Endodermal cell (in vitro differentiated cells): ENCODE results near the gene PRKCB. TPM values are rescaled to one million over a fixed set of nuclear protein-coding genes. Genes with fewer than 3 reads are reported as not detected.

Experiments
- DNase-seq: peaks from one replicate; pipeline ENCODE4 v3.0.0-alpha.2; 2017
- H3K27ac ChIP-seq: 2 replicates; pipeline ENCODE4 v1.5.1; 2013; ENCODE audit warnings: mild to moderate bottlenecking, low read depth, low read length, moderate library complexity
- H3K27me3 ChIP-seq: 2 replicates; pipeline ENCODE4 v1.6.1; 2013; ENCODE audit warnings: mild to moderate bottlenecking, low read length, moderate library complexity; ENCODE audit not compliant: insufficient read depth, control insufficient read depth, poor library complexity, severe bottlenecking
- H3K36me3 ChIP-seq: 2 replicates; pipeline ENCODE4 v1.7.0; 2013; ENCODE audit warnings: mild to moderate bottlenecking, low read length, moderate library complexity; ENCODE audit not compliant: control insufficient read depth, insufficient read depth
- H3K4me1 ChIP-seq: one replicate; pipeline ENCODE4 v1.7.0; 2013; ENCODE audit warnings: low read length; ENCODE audit not compliant: control insufficient read depth, insufficient read depth
- H3K4me3 ChIP-seq: 2 replicates; pipeline ENCODE4 v1.5.1; 2013; ENCODE audit warnings: mild to moderate bottlenecking, low read length, moderate library complexity
- H3K9ac ChIP-seq: 2 replicates; pipeline ENCODE4 v1.6.1; 2013; ENCODE audit warnings: mild to moderate bottlenecking, low read length, moderate library complexity; ENCODE audit not compliant: poor library complexity, severe bottlenecking; ENCODE audit errors: extremely low read depth
- H3K9me3 ChIP-seq: 2 replicates; pipeline ENCODE4 v1.6.1; 2013; ENCODE audit warnings: mild to moderate bottlenecking, low read length, moderate library complexity; ENCODE audit not compliant: control insufficient read depth
- H3K27ac Mint-ChIP-seq: 2 replicates; pipeline ENCODE4 v1.8.0; 2020; ENCODE audit warnings: mixed read lengths
- H3K27me3 Mint-ChIP-seq: 2 replicates; pipeline ENCODE4 v1.8.0; 2021; ENCODE audit warnings: mild to moderate bottlenecking, mixed read lengths; ENCODE audit not compliant: insufficient read depth
- H3K36me3 Mint-ChIP-seq: 2 replicates; pipeline ENCODE4 v1.8.0; 2020; ENCODE audit warnings: low read depth, mixed read lengths
- H3K4me1 Mint-ChIP-seq: 2 replicates; pipeline ENCODE4 v1.8.0; 2020; ENCODE audit warnings: mixed read lengths
- H3K4me3 Mint-ChIP-seq: 2 replicates; pipeline ENCODE4 v1.8.0; 2020; ENCODE audit warnings: mild to moderate bottlenecking, moderate library complexity, mixed read lengths
- H3K9me3 Mint-ChIP-seq: 2 replicates; pipeline ENCODE4 v1.8.0; 2020; ENCODE audit warnings: mild to moderate bottlenecking, mixed read lengths
- WGBS, 2 experiments: methylation state at CpG; one replicate each; pipeline versions ENCODE4 v1.1.5 to v1.1.7; 2013; ENCODE audit warnings: missing lambda C conversion rate in 2 of 2, mixed read lengths in 1 of 2; ENCODE audit not compliant: insufficient coverage in 1 of 2, insufficient read length in 1 of 2; 5-methylcytosine and 5-hydroxymethylcytosine counted together
- total RNA-seq, 2 donors: library from RNA; stranded (reverse); fragmentation: NEBNext Ultra II Directional in 1 of 2; extraction: Animal tissue kit (Norgen Biotek cat#: 25700) in 1 of 2; gene quantifications; 2 replicates in 1 of 2; 3 replicates in 1 of 2; pipeline ENCODE4 v1.2.1, GENCODE V29; 2021
- TF ChIP-seq, protein P1 (sequence below): fragments of 200-600 bp; sonication (generic); conservative IDR thresholded peaks from 2 replicates; pipeline ENCODE4 v1.5.0; 2021; ENCODE audit warnings: antibody characterized with exemption, mild to moderate bottlenecking

Gene PRKCB
- total RNA-seq, 2 donors from 2014 or later: 0.38 to 1.1 TPM

DNA sequence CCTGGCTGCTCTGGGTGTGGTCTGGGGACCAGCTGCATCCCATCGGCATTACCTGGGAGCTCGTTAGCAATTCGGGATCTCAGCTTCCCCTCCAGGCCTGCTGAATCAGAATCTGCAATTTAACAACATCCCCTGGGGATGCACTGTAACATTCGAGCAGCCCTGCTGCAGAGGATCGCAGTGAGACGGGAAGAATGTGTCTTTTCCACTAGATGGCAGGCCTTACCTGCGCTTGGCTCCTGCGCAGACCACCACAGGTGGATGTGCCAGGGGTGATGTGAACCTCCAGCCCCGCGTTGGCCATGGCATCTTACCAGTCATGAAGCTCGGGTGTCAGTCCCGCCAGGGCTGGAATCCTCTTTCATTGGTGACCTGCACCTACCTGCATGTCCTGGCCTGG is 209.9 kb downstream of the PRKCB start:
- no peaks in the 10 kb centered on the region for H3K36me3 ChIP-seq
- H3K4me1 Mint-ChIP-seq: peaks cover 2% of the 10 kb centered on the region
- no peak overlapping the region for H3K27ac Mint-ChIP-seq
- whole genome bisulfite sequencing, 2 experiments: 8 to 11% methylated on average over 4 to 12 of the region's 12 CpGs
- no peaks in the 10 kb centered on the region for H3K27me3 ChIP-seq
- no peaks in the 10 kb centered on the region for H3K9me3 Mint-ChIP-seq
- no peak overlapping the region for H3K27ac ChIP-seq
- H3K4me3 Mint-ChIP-seq: no peak overlapping the region
- H3K36me3 Mint-ChIP-seq: no peaks in the 10 kb centered on the region
- peaks cover 5% of the 10 kb centered on the region for H3K27me3 Mint-ChIP-seq
- DNase-seq: peak; percentile 89
- no peak overlapping the region for H3K4me3 ChIP-seq
- H3K9ac ChIP-seq: no peak overlapping the region
- TF ChIP-seq, protein P1, sequence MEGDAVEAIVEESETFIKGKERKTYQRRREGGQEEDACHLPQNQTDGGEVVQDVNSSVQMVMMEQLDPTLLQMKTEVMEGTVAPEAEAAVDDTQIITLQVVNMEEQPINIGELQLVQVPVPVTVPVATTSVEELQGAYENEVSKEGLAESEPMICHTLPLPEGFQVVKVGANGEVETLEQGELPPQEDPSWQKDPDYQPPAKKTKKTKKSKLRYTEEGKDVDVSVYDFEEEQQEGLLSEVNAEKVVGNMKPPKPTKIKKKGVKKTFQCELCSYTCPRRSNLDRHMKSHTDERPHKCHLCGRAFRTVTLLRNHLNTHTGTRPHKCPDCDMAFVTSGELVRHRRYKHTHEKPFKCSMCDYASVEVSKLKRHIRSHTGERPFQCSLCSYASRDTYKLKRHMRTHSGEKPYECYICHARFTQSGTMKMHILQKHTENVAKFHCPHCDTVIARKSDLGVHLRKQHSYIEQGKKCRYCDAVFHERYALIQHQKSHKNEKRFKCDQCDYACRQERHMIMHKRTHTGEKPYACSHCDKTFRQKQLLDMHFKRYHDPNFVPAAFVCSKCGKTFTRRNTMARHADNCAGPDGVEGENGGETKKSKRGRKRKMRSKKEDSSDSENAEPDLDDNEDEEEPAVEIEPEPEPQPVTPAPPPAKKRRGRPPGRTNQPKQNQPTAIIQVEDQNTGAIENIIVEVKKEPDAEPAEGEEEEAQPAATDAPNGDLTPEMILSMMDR: peak; percentile 93
- H3K9me3 ChIP-seq: no peaks in the 10 kb centered on the region
- no peaks in the 10 kb centered on the region for H3K4me1 ChIP-seq

DNA sequence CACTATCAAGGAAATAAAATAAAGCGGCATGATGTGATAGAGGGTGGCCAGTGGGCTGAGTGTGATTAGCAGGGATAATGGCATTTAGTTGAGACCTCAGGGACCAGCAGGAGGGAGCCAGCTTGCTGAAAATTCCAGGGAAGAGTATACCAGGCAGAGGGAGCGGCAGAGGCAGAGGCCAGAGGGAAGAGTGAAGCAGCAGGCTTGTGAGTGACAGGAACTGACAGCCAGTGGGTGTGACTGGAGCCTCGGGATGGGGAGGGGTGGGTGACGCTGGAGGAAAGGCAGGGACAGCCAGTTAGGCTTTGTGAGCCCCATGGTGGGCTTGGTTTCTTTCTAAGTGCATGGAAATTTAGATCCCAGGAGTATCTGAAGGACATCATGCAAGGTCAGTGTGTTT is 210.7 kb downstream of the PRKCB start:
- no peak overlapping the region for H3K9ac ChIP-seq
- DNase-seq: peak; percentile 87
- Mint-ChIP-seq H3K9me3 (no peaks in the 10 kb centered on the region), H3K4me1 (peaks cover 2% of the 10 kb centered on the region), H3K27ac (no peak overlapping the region), H3K4me3 (no peak overlapping the region), H3K27me3 (peaks cover 5% of the 10 kb centered on the region), H3K36me3 (no peaks in the 10 kb centered on the region)
- no peaks in the 10 kb centered on the region for H3K36me3 ChIP-seq
- TF ChIP-seq, protein P1: no peak
- 41 to 45% methylated on average over 4 of the region's 4 CpGs for WGBS, 2 experiments
- no peaks in the 10 kb centered on the region for H3K9me3 ChIP-seq
- no peak overlapping the region for H3K27ac ChIP-seq
- no peaks in the 10 kb centered on the region for H3K27me3 ChIP-seq
- no peaks in the 10 kb centered on the region for H3K4me1 ChIP-seq
- no peak overlapping the region for H3K4me3 ChIP-seq

DNA sequence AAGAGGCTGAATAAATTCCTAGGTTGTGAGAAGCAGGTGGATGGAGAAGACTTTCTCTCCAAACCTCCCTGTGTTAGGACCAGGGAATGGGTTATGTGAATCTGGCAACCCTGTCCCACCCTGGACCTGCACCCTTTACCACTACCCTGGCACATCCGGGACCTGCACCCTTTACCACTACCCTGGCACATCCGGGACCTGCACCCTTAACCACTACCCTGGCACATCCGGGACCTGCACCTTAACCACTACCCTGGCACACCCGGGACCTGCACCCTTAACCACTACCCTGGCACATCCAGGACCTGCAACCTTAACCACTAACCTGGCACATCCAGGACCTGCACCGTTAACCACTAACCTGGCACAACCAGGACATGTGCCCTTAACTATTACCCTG is 213.3 kb downstream of the PRKCB start:
- Histone ChIP-seq H3K4me1 (no peaks in the 10 kb centered on the region), H3K27ac (no peak overlapping the region), H3K4me3 (no peak overlapping the region), H3K9ac (no peak overlapping the region), H3K9me3 (no peaks in the 10 kb centered on the region), H3K36me3 (no peaks in the 10 kb centered on the region), H3K27me3 (no peaks in the 10 kb centered on the region)
- Mint-ChIP-seq H3K36me3 (no peaks in the 10 kb centered on the region), H3K4me1 (peaks cover 2% of the 10 kb centered on the region), H3K27ac (no peak overlapping the region), H3K4me3 (no peak overlapping the region), H3K9me3 (no peaks in the 10 kb centered on the region), H3K27me3 (peaks cover 5% of the 10 kb centered on the region)
- no peak for DNase-seq
- TF ChIP-seq, protein P1: no peak
- WGBS, 2 experiments: 82 to 86% methylated on average over 5 of the region's 5 CpGs
